Measurements from ENCODE around the gene C2orf78. TPM values are rescaled to one million over a fixed set of nuclear protein-coding genes. Genes with fewer than 3 reads are reported as not detected.
"Not testable (repeated sequence)": the region's sequence is repeated elsewhere in the genome, so short reads cannot be mapped to it uniquely, and the experiment has no call there.

C2orf78 gene
- not detected for total RNA-seq
- long read RNA-seq: 0 reads

DNA sequence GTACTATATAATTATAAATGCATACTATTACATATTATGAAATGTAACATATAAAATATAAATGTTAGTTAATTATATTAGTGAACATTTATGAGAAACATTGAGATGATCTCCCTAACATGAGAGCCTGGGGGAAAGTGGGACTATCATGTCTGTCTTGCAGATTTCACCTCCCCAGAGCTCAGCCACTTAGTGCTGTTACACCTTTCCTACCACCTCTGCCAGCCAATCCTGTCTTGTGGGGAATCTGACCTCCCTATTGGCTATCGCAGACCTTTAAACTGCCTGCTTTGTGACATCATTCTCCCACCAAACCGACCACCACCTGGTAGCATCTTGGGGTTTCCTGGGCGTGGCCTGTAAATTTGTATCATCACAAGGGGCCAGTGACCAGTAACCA, at the start of gene C2orf78:
C2orf78 (plus strand) TSS at position 301 of the 400 bp plus-strand sequence. CDS start 127 bp downstream, outside the sequence.
- intact Hi-C loops (cut with micrococcal nuclease); ATAC-seq; DNase-seq: not testable (repeated sequence)

- DNase-seq: no peak
- no peak for ATAC-seq
- intact Hi-C loops (cut with micrococcal nuclease): no loop called here
These were observed 47.6 kb upstream of the C2orf78 start for GRCh38 chr2:73736378-73736777.

DNA sequence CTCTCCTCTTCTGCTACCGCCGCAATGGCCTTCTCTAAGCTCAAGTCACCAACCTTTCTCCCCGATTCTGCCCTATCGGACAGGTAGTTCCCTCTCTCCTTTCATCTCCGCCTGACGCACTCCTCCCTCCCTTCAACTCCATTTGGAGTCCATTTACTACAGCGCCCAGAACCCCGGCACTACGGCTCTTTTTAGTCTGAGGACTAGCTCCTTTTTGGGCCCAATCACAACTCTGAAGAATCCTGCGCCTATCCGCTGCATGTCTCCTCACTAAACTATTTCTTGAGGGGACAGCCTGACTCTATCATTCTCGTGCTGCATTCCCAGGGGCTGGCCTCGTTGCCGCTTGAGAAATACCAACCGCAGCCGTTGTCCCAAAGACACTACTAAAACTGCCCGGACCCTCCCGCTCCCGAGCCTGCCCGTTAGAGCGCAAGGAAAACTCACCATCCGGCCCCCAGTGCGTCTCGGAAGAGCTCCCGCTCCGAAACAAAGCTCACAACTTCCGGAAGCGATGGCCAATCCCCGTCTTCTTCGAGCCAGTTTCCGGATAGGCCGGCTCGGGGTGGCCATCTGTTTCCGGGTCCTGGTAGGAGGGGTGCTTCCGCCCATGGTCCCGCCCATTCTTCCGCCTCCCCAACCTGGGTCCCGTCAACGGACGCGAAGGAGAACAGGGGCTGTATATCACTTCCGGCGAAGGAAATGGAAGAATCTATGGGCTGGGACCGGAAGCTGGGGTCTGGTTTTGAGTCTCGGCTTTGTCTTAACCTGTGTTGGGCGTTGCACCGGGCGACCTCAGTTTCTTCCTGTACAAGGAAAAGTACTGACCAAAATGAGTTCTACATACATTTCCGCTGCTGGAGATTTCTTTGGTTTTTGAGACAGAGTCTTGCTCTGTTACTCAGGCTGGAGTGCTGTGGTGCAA, 46.9 kb upstream of the C2orf78 start, which contains the start of gene TPRKB:
TPRKB (minus strand) TSS at position 491 of the 925 bp plus-strand sequence. CDS start 2,776 bp downstream, outside the sequence.
- ATAC-seq (peak; percentile 100), DNase-seq (peak; percentile 96)
- intact Hi-C loops (cut with micrococcal nuclease): no loop called here

- intact Hi-C loops (cut with micrococcal nuclease): no loop called here
- DNase-seq: no peak
- ATAC-seq: no peak
These were observed 44.9 kb upstream of the C2orf78 start for GRCh38 chr2:73739101-73739500.

- DNase-seq (no peak), ATAC-seq (no peak)
- intact Hi-C loops (cut with micrococcal nuclease): no loop called here
These were observed 43.2 kb upstream of the C2orf78 start for GRCh38 chr2:73740767-73741166.

DNA sequence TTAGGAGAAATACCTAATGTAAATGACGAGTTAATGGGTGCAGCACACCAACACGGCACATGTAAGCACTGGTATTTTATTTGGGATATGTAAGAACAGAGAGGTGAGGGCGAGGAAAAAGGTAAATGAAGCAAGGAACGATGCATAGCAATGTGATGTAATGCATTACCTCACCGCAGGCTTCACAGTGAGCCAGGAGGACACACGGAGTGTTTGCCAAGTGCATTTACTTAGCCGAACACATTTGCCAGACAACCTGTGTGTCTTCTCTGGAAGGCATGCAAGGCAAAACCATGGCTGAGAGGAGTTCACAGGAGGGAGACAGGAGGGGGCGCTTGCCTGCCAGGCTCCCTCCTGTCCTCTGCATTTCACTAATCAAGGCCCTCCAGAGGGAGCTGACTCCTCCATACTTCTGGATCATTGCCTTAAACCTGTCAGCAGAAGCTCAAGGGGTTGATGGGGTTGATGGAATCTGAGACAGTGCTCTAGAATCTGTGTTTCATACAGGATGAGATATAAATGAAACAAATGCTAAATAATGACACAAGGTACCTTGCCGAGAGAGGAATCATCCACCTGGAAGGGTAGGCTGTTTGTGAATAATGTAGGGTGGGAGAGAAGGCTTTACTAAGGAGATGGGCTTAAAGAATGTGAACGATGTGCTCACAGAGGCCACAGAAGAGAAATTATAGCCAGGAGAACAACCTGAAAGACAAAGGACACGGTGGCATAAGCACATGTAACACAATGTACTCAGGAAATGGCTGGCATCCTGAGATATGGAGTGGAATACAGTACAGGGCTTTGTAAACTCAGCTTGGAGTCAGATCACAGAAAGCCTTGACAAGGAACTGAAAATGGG, 37.7 kb upstream of the C2orf78 start:
- intact Hi-C loops (cut with micrococcal nuclease): no loop called here
- ATAC-seq (peak; percentile 63), DNase-seq (no peak)

GRCh38 chr2:73746877-73747208, 37.1 kb upstream of the C2orf78 start:
- ATAC-seq: no peak
- intact Hi-C loops (cut with micrococcal nuclease): no loop called here
- no peak for DNase-seq

GRCh38 chr2:73749314-73749713, 34.7 kb upstream of the C2orf78 start:
- intact Hi-C loops (cut with micrococcal nuclease): no loop called here
- no peak for ATAC-seq

DNA sequence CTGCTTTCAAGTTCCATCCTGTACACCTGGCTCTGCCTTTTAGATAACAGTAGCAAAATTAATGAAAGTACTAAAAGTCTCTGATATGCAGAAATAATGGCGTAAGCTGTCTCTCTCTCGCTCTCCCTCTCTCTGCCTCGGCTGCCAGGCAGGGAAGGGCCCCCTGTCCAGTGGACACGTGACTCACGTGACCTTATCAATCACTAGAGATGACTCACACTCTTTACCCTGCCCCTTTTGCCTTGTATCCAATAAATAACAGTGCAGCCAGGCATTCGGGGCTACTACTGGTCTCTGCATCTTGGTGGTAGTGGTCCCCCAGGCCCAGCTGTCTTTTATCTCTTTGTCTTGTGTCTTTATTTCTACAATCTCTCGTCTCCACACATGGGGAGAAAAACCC, 29.7 kb upstream of the C2orf78 start:
- intact Hi-C loops (cut with micrococcal nuclease); ATAC-seq; DNase-seq: not testable (repeated sequence)

More at GRCh38 chr2:73749314-73749713, 34.7 kb upstream of the C2orf78 start:
- no peak for DNase-seq

GRCh38 chr2:73759285-73759764, 24.7 kb upstream of the C2orf78 start:
- DNase-seq (no peak), ATAC-seq (peak; percentile 91)
- intact Hi-C loops (cut with micrococcal nuclease): no loop called here

DNA sequence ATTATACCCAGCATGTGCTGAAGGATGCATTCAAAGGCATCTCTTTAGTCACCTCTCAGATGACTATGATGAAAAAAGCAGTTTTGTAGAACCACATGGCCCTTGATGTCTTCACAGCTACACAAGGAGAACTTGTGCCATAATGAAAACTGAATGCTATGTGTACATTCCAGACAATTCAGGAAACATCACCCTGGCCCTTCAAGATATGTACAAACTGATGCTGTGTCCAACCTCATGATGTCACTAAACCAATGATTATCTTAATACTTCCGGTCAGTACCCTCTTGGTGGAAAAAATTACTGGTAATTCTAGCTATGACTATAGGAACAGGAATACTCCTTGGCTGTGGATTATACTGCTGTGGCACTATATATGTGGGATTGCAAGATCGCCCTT, 24.1 kb upstream of the C2orf78 start:
- ATAC-seq (no peak), DNase-seq (no peak)
- intact Hi-C loops (cut with micrococcal nuclease): no loop called here

- ATAC-seq: no peak
- no peak for DNase-seq
- intact Hi-C loops (cut with micrococcal nuclease): no loop called here
These were observed 21.4 kb upstream of the C2orf78 start for GRCh38 chr2:73762571-73762970.

DNA sequence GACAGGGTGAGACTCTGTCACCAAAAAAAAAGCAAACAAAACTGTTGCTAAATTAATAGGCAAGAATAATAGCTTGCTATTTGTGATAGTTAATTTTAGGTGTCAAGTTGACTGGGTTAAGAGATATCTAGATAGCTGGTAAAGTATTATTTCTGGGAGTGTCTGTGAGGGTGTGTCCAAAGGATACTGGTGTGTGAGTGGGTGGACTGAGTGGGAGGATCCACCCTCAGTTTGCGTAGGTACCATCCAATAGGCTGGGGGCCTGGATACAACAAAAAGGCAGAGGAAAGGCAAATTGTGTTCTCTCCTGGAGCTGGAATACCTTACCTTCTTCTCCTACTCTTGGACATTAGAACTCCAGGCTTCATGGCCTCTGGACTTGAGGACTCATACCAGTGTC, 19.0 kb upstream of the C2orf78 start:
- intact Hi-C loops (cut with micrococcal nuclease): no loop called here

DNA sequence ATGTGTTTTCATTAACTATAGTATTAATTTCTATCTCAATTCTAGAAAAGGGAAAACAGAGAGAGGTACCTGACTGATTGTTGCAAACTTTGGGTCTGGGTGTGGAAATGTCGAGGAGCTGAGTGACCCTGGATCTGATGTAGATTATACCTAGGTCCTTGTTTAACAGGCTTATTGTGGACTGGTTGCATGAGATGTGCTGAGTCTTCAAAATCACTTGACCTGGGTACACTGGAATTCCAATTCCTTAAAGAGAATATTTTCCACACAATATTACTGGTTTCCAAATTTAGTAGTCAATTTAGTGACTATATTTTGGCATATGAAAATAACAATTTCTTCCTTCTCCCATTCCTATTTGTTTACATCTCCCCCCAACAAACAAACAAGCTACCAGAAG, 17.6 kb upstream of the C2orf78 start:
- ATAC-seq: no peak
- intact Hi-C loops (cut with micrococcal nuclease): no loop called here
- no peak for DNase-seq

More for the DNA sequence above, 19.0 kb upstream of the C2orf78 start:
- ATAC-seq (no peak), DNase-seq (no peak)

GRCh38 chr2:73766994-73767393, 17.0 kb upstream of the C2orf78 start:
- DNase-seq (no peak), ATAC-seq (no peak)
- intact Hi-C loops (cut with micrococcal nuclease): no loop called here

DNA sequence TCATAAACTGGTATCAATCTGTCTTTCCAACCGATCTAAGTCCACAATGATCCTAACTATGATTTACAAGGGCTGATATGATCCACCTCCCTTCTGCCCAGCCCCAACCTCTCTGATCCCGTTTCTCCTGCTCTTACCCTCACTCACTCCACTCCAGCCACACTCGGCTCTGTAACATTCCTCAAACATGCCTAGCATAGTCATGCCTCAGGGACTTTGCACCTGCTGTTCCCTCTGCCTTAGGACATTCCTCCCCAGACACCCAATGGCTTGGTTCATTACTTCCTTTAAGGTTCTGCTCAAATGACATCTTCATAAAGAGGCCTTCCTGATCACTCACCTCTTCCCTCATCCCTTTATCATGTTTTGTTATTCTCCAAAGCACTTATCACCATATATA, 13.3 kb upstream of the C2orf78 start:
- DNase-seq: no peak
- intact Hi-C loops (cut with micrococcal nuclease): no loop called here
- no peak for ATAC-seq

- no peak for ATAC-seq
- intact Hi-C loops (cut with micrococcal nuclease): no loop called here
- no peak for DNase-seq
These were observed 11.2 kb upstream of the C2orf78 start for GRCh38 chr2:73772819-73773218.

- intact Hi-C loops (cut with micrococcal nuclease): no loop called here
- DNase-seq (no peak), ATAC-seq (no peak)
These were observed 7.6 kb upstream of the C2orf78 start for GRCh38 chr2:73776381-73776780.

DNA sequence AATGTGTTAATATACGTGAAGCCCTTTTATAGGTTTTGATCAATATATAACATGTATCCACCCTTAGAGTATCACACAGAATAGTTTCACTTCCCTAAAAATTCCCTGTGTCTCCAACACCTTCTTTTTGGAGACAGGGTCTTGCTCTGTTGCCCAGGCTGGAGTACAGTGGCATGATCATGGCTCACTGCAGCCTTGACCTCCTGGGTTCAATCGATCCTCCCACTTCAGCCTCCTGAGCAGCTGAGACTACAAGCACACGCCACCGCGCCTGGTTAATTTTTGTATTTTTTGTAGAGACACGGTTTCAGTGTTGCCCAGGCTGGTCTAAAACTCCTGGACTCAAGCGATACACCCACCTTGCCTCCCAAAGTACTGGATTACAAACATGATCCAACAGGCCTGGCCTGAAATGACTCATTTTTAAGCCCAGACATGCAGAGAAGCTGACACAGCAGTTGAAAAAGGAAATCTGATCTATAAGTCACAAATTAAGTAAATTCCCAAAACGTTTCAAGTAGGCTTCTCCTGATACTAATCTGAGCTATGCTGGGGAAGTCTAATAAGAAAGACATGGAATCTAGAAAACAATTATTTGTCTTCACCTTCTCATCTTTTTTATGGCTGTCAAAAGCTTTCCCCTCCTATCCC, 7.0 kb upstream of the C2orf78 start:
- no peak for DNase-seq
- no peak for ATAC-seq
- intact Hi-C loops (cut with micrococcal nuclease): no loop called here

Measured in left ventricle myocardium superior (tissue), 1 donor.